DMS153 (cell line): ENCODE measurements around the gene ZNF117.
"Not testable (repeated sequence)": the region's sequence is repeated elsewhere in the genome, so short reads cannot be mapped to it uniquely, and the experiment has no call there.

Source experiments
- DNase-seq: peaks from one replicate; lab custom pipeline; 2025; lab: John Stamatoyannopoulos, UW

Gene ZNF117

GRCh38 chr7:64990936-64991335 is at the start of gene ZNF117:
TSS of gene ZNF117 (minus strand) at chr7:64991036.
- no peak for DNase-seq

GRCh38 chr7:65038767-65039166 is 47.9 kb upstream of the ZNF117 start:
- DNase-seq = not testable (repeated sequence)

DNA sequence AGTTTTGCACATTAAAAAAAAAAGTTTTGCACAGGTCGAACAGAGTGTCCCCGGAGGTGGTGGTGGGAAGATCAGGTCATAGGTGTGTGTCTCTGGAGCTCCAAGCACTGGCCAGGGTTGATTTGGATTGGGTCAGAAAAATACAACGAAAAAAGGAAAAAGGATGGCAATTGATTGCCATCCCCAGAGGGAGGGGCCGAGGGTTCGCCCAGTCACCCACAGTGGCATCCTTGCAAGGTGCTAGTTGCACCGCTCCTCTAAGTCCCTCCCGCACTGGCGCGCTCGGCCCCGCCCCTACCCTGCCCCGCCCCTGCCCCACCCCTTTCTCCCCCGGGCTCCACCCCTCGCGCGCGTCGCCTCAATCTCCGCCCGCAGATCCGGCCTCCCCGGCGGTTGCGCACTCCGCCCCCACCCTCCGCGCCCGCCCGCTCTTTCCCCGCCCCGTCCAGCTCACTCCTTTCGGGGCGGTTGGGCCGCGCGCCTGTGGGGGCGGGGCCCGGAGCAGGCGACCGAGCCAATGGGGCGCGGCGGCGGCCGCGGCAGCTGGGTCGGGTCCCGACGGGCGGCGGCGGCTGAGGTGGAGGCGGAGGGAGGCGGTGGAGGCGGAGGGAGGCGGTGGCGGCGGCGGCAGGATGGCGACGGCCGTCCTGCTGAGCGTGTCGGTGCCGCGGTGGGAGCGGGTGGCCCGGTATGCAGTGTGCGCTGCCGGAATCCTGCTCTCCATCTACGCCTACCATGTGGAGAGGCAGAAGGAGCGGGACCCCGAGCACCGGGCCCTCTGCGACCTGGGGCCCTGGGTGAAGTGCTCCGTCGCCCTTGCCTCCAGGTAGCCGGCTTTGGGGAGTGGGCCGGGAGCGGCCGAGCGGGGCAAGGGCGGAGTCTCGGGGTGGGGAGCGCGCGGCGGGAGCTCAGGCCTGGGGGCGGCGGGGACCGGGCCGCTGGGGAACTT is 47.2 kb upstream of the ZNF117 start:
- DNase-seq = peak; percentile 82

DNA sequence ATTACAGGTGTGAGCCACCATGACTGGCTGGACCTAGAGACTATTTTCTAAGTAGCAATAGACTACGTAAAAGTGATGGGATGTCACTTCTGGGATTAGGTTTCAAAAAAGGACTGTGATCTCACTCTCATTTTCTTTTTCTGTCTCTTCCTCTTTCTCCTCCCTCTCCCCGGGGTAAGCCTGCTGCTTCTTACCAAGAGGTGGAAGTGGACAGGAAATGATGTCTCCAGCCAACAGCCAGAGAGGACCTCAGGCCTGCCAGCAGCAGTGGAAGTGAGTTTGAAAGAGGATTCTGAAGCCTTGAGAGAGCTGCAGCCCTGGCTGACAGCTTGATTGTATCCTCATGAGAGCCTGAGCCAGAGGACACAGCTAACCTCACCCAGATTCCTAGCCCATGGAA is 45.7 kb upstream of the ZNF117 start:
- DNase-seq = not testable (repeated sequence)

- DNase-seq = not testable (repeated sequence)
Measured at GRCh38 chr7:65035469-65035868, 44.6 kb upstream of the ZNF117 start.

GRCh38 chr7:65034120-65034782 is 43.4 kb upstream of the ZNF117 start:
- DNase-seq = not testable (repeated sequence)

DNA sequence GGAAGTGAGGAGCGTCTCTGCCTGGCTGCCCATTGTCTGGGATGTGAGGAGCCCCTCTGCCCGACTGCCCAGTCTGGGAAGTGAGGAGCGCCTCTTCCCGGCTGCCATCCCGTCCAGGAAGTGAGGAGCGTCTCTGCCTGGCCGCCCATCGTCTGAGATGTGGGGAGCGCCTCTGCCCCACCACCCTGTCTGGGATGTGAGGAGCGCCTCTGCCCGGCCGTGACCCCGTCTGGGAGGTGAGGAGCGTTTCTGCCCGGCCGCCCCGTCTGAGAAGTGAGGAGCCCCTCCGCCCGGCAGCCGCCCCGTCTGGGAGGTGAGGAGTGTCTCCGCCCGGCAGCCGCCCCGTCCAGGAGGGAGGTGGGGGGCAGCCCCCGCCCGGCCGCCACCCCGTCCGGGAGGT is 42.6 kb upstream of the ZNF117 start:
- not testable (repeated sequence) for DNase-seq

- not testable (repeated sequence) for DNase-seq
Measured at GRCh38 chr7:65025023-65025422, 34.2 kb upstream of the ZNF117 start.

DNA sequence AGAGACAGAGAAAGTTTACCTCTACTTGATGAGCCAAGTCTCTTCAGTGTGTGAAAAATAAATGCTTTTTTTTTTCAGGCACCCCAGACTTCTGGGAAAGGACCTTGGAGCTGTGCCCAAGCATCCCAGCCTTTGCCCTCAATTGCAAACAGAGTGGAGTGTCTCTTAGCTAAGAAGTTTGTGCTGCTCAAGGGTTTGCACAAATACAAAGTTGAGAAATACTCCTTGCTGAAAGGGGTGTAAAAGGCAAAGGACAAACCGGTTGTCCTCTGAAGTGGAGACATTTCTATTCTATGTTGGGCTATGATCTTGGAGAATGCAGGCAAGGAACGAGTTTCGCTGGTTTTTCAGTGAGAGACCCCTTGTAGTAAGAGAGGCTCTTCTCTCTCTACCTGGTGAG is 30.1 kb upstream of the ZNF117 start:
- not testable (repeated sequence) for DNase-seq

DNA sequence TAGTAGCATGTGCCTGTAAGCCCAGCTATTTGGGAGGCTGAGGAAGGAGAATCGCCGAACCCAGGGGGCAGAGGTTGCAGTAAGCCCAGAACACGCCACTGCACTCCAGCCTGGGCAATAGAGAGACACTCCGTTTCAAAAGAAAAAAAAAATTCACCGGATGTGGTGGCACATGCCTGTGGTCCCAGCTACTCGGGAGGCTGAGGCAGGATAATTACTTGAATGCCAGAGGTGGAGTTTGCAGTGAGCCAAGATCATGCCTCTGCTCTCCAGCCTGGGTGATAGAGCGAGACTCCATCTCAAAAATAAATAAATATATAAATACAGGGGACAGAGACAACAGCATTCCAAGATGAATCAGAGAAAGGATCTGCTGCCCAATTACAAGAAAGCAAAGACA is 19.0 kb upstream of the ZNF117 start:
- DNase-seq = not testable (repeated sequence)

DNA sequence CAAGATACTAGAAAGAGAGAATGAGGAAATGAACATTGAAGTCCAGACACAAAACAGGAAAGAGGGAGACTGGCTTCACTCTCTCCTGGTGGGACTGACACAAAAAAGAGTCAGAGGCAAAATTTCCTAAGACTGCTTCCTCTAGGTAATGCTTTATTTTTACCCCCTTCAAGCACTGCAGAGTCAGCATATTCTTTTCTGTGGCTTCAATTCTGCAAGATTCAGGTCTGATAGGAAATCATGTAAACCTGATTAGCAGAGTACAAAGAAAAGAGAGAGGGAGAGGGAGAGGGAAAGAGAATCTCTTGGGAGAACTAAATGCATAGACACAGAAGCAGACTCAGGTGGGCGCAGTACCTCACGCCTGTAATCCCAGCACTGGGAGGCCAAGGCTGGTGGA is 18.6 kb upstream of the ZNF117 start:
- not testable (repeated sequence) for DNase-seq

DNA sequence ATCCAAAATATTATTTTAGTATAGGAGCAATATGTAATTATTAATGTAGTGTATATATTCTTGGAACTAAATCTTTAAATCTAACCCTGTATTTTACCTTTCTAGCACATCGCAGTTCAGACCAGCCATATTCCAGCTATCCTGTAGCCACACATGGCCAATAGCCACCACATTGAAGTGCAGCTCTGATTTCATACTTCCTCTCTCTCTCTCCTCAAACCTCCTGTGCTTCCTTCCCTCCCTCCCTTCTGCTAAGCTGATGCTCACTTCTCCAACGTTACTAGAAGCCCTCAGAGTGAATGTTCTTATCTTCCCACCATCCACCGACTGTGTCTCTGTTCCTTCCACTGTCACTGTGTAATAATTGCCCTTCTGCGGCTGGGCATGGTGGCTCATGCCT is 16.2 kb upstream of the ZNF117 start:
- DNase-seq = peak; percentile 14

- DNase-seq = peak; percentile 96
Measured at GRCh38 chr7:65006094-65006992, 15.5 kb upstream of the ZNF117 start, which contains the start of gene ERV3-1. TSS of gene ERV3-1 (minus strand) at chr7:65006687. CDS start at chr7:64993026, 13,661 bp downstream.

- no peak for DNase-seq
Measured at GRCh38 chr7:65004575-65004974, 13.7 kb upstream of the ZNF117 start.

DNA sequence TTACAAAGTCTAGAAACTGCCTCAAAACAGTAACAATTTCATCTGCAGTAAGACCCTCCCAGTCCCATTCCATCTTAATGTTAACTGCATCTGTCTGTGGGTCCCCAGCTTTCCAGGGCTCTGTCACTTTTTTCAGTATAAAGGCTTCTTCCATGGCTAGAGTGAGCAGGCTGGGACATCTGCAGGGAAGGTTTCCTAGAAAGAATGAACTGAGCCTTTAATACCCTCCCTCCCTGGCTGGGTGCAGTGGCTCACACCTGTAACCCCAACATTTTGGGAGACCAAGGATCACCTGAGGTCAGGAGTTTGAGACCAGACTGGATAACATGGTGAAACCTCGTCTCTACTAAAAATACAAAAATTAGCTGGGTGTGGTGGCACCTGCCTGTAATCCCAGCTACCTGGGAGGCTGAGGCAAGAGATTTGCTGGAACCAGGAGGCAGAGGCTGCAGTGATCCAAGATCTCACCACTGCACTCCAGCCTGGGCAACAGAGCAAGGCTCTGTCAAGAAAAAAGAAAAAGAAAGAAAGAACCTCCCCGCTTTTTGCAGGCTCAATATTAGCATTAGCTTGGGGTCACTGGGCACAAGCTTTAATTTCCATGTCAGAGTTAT is 12.2 kb upstream of the ZNF117 start:
- no peak for DNase-seq

DNA sequence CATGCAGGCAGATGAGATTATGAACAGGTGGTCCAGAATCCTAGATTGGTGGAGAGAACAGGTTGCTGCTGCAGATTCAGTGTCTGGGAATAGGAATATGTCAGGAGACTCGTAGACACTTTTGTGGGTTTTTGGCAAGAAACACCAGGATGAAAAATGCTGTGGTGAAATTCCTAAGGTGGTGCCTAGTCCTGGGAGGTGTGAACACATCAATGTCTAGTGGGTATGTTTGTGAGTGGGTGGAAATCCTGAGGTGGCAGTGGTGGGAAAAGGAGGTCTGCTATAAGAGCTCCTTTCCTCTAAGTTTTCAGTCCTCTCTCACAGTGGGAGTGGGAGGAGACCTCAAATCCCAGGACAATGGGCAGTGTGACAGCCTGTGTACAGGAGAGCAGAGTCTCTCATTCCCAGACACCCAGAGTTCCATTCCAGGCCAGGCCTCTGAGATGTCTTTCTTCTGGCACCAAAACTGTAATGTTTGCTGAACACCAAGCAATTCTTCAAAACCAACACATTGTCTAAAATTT is 10.5 kb upstream of the ZNF117 start:
- DNase-seq = no peak

GRCh38 chr7:64999165-65000004 is 8.5 kb upstream of the ZNF117 start:
- DNase-seq = no peak

DNA sequence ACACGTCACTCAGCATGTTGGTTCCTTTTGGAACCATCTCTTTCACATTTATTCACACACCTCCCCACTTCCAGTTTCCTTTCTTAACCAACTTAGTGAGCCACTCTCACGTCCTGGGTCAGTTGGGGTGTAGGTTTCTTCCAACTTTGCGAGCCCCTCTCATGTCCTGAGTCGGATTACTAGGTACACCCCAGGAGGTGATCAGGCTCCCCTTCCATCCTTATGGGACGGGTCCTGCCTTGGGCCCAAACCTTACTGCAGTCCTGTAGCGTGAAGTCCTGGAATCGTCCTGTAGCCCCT is 8.0 kb upstream of the ZNF117 start:
- DNase-seq = no peak

- DNase-seq = no peak
Measured at GRCh38 chr7:64997927-64998391, 7.1 kb upstream of the ZNF117 start.

- DNase-seq = no peak
Measured at GRCh38 chr7:64997164-64997908, 6.5 kb upstream of the ZNF117 start.
